ENCODE measurements around the gene PC. TPM values are rescaled to one million over a fixed set of nuclear protein-coding genes. Genes with fewer than 3 reads are reported as not detected.
"Not testable (repeated sequence)": the region's sequence is repeated elsewhere in the genome, so short reads cannot be mapped to it uniquely, and the experiment has no call there.

Gene PC
- total RNA-seq, 1 donor from 2014 or later = 25.7 TPM

DNA sequence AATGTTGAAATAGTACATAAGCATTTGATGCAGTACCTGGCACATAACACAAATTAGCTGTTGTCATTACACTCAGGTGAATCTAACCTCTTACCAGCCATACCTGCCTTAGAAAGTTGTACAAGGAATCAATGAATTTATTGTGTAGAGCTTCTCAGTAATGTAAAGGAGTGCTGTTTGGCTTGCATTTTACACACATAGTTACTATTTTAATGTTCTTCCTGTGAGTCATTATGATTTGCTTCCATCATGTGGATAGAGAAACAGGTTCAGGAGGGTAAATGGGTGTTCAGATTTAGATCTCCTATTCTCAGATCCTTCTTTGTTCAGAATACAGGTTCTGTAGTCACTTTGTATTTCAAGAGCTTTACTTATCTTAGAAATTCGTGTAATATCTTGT, 142.5 kb downstream of the PC start:
- Mint-ChIP-seq H3K27me3 (no peaks in the 10 kb centered on the region), H3K36me3 (no peaks in the 10 kb centered on the region), H3K27ac (no peak overlapping the region), H3K4me3 (no peak overlapping the region), H3K4me1 (ENCODE audit: unreplicated experiment) (no peaks in the 10 kb centered on the region), H3K9me3 (no peaks in the 10 kb centered on the region)
- DNase-seq (ENCODE audit: extremely low spot score, unreplicated experiment) = no peak
- TF ChIP-seq, protein P1, sequence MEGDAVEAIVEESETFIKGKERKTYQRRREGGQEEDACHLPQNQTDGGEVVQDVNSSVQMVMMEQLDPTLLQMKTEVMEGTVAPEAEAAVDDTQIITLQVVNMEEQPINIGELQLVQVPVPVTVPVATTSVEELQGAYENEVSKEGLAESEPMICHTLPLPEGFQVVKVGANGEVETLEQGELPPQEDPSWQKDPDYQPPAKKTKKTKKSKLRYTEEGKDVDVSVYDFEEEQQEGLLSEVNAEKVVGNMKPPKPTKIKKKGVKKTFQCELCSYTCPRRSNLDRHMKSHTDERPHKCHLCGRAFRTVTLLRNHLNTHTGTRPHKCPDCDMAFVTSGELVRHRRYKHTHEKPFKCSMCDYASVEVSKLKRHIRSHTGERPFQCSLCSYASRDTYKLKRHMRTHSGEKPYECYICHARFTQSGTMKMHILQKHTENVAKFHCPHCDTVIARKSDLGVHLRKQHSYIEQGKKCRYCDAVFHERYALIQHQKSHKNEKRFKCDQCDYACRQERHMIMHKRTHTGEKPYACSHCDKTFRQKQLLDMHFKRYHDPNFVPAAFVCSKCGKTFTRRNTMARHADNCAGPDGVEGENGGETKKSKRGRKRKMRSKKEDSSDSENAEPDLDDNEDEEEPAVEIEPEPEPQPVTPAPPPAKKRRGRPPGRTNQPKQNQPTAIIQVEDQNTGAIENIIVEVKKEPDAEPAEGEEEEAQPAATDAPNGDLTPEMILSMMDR (conservative IDR thresholded peaks at IDR 0.05) = no peak

DNA sequence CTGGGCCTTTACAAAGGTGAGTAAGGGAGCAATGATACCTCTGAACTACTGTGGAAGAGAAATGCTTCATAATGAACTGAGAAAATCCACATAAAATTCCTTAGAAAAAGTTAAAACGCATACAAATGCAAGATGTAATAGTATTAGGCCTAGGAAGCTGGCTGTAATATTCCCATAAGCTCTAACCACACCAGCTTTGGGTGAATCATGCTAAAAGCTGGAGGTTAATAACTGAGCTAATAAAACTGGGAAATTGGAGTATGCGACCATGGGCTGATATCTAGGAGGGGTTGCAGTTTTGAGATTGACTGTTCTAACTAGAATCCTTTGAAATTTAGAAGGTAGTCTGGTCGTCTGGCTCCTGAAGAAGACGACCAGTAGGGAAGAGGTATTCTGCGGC, 143.5 kb downstream of the PC start:
- Mint-ChIP-seq H3K4me1 (ENCODE audit: unreplicated experiment) (no peaks in the 10 kb centered on the region), H3K27ac (no peak overlapping the region), H3K4me3 (no peak overlapping the region), H3K27me3 (no peaks in the 10 kb centered on the region), H3K36me3 (no peaks in the 10 kb centered on the region), H3K9me3 (no peaks in the 10 kb centered on the region)
- TF ChIP-seq, protein P1 (conservative IDR thresholded peaks at IDR 0.05) = no peak
- DNase-seq (ENCODE audit: extremely low spot score, unreplicated experiment) = no peak

DNA sequence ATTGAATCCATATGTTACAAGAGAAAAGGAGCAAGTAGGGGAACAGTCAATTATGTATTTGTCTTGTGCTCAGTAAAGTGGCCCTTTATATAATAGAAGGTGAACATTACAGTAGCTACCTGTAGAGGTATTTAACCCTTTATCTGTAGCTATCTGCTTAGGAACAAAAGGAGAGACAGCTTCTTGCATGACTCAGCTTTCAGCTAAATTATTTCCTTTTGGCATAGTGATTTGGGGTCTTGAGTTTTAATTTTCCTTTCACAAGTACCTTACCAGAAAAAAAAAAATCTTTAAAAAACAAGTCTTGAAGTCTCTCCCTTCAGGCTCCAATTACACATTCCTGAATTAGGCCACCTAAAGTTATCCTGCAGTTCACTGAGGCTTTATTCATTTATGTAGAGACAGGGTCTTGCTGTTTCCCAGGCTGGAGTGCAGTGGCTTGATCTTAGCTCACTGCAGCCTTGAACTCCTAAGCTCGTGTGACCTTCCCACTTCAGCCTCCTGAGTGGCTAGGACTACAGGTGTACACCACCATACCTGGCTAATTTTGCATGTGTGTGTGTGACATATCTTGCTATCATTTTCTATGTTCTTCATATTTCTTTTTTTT, 147.5 kb downstream of the PC start:
- Mint-ChIP-seq H3K27me3 (no peaks in the 10 kb centered on the region), H3K9me3 (no peaks in the 10 kb centered on the region), H3K4me1 (ENCODE audit: unreplicated experiment) (peaks cover 6% of the 10 kb centered on the region), H3K4me3 (no peak overlapping the region), H3K36me3 (peaks cover 19% of the 10 kb centered on the region), H3K27ac (no peak overlapping the region)
- TF ChIP-seq, protein P1 (conservative IDR thresholded peaks at IDR 0.05) = no peak
- no peak for DNase-seq (ENCODE audit: extremely low spot score, unreplicated experiment)

DNA sequence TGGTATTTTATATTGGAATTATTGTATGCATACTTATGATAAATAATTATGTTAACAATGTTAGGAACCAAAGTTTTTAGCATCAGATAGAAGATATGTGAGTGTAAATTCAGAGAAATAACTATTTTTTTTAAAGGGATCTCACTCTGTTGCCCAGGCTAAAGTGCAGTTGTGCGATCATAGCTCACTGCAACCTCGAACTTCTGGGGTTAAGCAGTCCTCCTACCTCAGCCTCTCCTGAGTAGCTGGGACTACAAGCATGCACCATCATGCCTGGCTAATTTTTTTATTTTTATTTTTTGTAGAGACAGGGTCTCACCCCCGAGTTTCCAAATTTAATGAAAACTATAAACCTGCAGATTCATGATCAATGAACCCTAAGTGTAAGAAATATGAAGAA, 148.6 kb downstream of the PC start:
- H3K27me3 Mint-ChIP-seq = no peaks in the 10 kb centered on the region
- peaks cover 19% of the 10 kb centered on the region for H3K36me3 Mint-ChIP-seq

DNA sequence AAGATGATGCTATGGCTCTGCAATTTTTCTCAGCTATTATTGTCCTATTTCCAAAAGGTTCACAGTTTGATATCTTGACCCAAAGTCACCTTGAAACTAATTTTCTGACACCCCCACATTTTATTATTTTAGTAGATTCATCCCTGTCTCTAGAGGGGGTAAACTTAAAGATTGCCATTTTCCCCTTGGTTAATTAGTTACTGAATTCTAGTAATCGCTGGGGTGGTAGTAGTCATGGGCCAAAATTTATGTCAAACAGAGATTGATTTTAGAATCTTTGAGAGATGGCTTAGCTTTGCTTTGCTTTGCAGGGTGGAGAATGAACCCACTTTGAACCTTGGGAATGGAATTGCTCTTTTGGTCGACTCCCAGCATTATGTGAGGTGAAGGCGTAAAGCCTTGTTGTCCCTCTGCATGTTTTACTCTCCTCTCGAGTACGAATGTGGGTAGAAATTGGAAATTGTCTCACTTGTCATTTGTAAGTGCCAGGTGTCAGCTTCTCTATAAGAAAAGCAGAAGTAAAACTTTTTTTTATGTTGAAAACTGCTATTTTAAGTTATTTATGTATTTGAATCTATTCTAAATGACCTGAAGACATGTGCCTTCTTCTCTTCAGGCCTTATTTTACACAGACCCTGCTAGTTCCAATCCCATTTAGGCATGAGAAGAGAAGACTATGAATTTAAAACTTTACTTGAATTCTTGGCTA, 157.3 kb downstream of the PC start:
- Mint-ChIP-seq H3K27me3 (no peaks in the 10 kb centered on the region), H3K4me1 (ENCODE audit: unreplicated experiment) (no peaks in the 10 kb centered on the region), H3K36me3 (peaks cover 9% of the 10 kb centered on the region), H3K27ac (no peak overlapping the region), H3K9me3 (no peaks in the 10 kb centered on the region), H3K4me3 (no peak overlapping the region)
- TF ChIP-seq, protein P1 (conservative IDR thresholded peaks at IDR 0.05) = no peak
- no peak for DNase-seq (ENCODE audit: extremely low spot score, unreplicated experiment)

More for the DNA sequence above, 148.6 kb downstream of the PC start:
- Mint-ChIP-seq H3K4me1 (ENCODE audit: unreplicated experiment) (peaks cover 6% of the 10 kb centered on the region), H3K27ac (no peak overlapping the region), H3K4me3 (no peak overlapping the region), H3K9me3 (no peaks in the 10 kb centered on the region)
- TF ChIP-seq, protein P1 (conservative IDR thresholded peaks at IDR 0.05) = no peak
- no peak for DNase-seq (ENCODE audit: extremely low spot score, unreplicated experiment)

DNA sequence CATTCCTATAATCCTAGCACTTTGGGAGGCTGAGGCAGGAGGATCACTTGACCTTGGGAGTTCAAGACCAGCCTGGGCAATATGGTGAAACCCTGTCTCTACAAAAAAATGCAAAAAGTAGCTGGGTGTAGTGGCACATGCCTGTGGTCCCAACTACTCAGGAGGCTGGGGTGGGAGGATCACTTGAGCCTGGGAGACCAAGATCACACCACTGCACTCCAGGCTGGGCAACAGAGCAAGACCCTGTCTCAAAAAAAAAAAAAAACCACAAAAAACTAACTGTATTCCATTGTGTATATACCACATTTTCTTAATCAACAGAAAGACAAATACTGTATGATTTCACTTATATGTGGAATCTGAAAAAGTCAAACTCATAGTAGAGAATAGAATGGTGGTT, 158.4 kb downstream of the PC start:
- H3K27ac Mint-ChIP-seq; H3K36me3 Mint-ChIP-seq; H3K9me3 Mint-ChIP-seq; H3K4me3 Mint-ChIP-seq; H3K4me1 Mint-ChIP-seq (ENCODE audit: unreplicated experiment); DNase-seq (ENCODE audit: extremely low spot score, unreplicated experiment); H3K27me3 Mint-ChIP-seq: not testable (repeated sequence)

Data from type B pancreatic cell (in vitro differentiated cells).